Stimulated activated CD8-positive, alpha-beta memory T cell treated with anti-CD3 and anti-CD28 coated beads, Interleukin-15, amount 100 ng/mL, for 1 hour (primary cell): ENCODE measurements around the gene TEX2.

Experiments used
- DNase-seq: peaks from one replicate; pipeline ENCODE4 v3.0.0-alpha.2; 2020; ENCODE audit warnings: low read depth

TEX2 gene

GRCh38 chr17:64115043-64115698 lies 147.9 kb downstream of the TEX2 start:
- DNase-seq: no peak

GRCh38 chr17:64113006-64113405 lies 150.1 kb downstream of the TEX2 start:
- no peak for DNase-seq

- DNase-seq: no peak
These were observed 151.2 kb downstream of the TEX2 start for GRCh38 chr17:64111831-64112230.

GRCh38 chr17:64110379-64111152 lies 152.5 kb downstream of the TEX2 start:
- DNase-seq: no peak

GRCh38 chr17:64109400-64109799 lies 153.7 kb downstream of the TEX2 start:
- DNase-seq: no peak

- DNase-seq: no peak
These were observed 155.4 kb downstream of the TEX2 start for GRCh38 chr17:64107500-64108236.

GRCh38 chr17:64106918-64107317 lies 156.1 kb downstream of the TEX2 start:
- no peak for DNase-seq

- DNase-seq: no peak
These were observed 159.4 kb downstream of the TEX2 start for GRCh38 chr17:64103391-64104364.

GRCh38 chr17:64102627-64103390 lies 160.3 kb downstream of the TEX2 start:
- no peak for DNase-seq

GRCh38 chr17:64099543-64099942 lies 163.5 kb downstream of the TEX2 start:
- no peak for DNase-seq
